ENCODE measurements around the gene GPBP1L1. TPM values are rescaled to one million over a fixed set of nuclear protein-coding genes. Genes with fewer than 3 reads are reported as not detected.
A peak's percentile ranks its signal among the peaks of the same experiment; 100 is the strongest.

The GPBP1L1 gene
- total RNA-seq, 1 donor from 2014 or later: 85.5 TPM

DNA sequence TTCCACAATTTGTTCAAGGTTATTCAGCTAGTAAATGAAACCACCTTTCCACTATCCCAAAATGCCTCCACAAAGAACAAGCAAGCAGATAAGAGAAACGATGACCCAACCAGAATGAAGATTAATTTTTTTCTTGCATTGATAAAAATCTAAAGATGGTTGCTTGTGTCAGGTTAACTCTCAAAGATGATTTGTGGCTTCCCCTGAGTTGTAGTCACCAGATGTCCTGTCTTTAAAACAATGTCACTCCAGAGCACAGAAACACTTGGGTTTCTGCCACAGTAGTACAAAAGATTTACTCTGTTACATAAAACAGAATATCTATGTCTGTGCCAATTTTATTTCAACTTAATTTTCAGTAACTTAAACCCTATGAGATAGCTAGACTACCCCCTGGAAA, 51.1 kb downstream of the GPBP1L1 start:
- no peaks in the 10 kb centered on the region for H3K9me3 Mint-ChIP-seq (ENCODE audit: low read depth)
- peaks cover 29% of the 10 kb centered on the region for H3K36me3 Mint-ChIP-seq (ENCODE audit: low read depth)
- no peaks in the 10 kb centered on the region for H3K4me1 Mint-ChIP-seq (ENCODE audit: low read depth)
- no peak for DNase-seq (ENCODE audit: low spot score)
- H3K4me3 Mint-ChIP-seq (ENCODE audit: unreplicated experiment): no peak overlapping the region
- no peak overlapping the region for H3K27ac Mint-ChIP-seq (ENCODE audit: unreplicated experiment)
- TF ChIP-seq, protein P1, sequence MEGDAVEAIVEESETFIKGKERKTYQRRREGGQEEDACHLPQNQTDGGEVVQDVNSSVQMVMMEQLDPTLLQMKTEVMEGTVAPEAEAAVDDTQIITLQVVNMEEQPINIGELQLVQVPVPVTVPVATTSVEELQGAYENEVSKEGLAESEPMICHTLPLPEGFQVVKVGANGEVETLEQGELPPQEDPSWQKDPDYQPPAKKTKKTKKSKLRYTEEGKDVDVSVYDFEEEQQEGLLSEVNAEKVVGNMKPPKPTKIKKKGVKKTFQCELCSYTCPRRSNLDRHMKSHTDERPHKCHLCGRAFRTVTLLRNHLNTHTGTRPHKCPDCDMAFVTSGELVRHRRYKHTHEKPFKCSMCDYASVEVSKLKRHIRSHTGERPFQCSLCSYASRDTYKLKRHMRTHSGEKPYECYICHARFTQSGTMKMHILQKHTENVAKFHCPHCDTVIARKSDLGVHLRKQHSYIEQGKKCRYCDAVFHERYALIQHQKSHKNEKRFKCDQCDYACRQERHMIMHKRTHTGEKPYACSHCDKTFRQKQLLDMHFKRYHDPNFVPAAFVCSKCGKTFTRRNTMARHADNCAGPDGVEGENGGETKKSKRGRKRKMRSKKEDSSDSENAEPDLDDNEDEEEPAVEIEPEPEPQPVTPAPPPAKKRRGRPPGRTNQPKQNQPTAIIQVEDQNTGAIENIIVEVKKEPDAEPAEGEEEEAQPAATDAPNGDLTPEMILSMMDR (IDR thresholded peaks at IDR 0.05): no peak
- H3K27me3 Mint-ChIP-seq (ENCODE audit: low read depth): no peaks in the 10 kb centered on the region

DNA sequence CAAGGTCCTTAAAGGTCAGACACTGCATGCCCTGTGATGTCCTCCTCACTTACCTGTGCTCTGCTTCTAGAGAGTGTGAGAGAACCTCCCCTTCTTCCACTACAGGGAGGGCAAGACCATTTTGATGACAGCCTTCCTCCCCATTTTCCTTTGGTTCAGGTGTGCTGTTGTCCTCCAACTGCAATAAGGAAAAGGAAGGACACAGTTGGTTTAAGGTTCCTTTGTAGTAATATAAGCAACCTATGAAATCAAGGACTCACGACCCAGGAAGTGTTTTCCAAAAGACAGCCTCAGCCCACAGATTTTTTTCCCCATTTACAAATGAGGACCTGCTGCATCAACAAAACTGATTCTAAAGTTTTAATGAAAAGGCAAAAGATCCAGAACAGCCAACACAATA, 55.9 kb downstream of the GPBP1L1 start:
- H3K9me3 Mint-ChIP-seq (ENCODE audit: low read depth): no peaks in the 10 kb centered on the region
- TF ChIP-seq, protein P1 (IDR thresholded peaks at IDR 0.05): no peak
- no peaks in the 10 kb centered on the region for H3K4me1 Mint-ChIP-seq (ENCODE audit: low read depth)
- H3K36me3 Mint-ChIP-seq (ENCODE audit: low read depth): peaks cover 37% of the 10 kb centered on the region
- no peak for DNase-seq (ENCODE audit: low spot score)
- no peak overlapping the region for H3K4me3 Mint-ChIP-seq (ENCODE audit: unreplicated experiment)
- no peak overlapping the region for H3K27ac Mint-ChIP-seq (ENCODE audit: unreplicated experiment)
- H3K27me3 Mint-ChIP-seq (ENCODE audit: low read depth): no peaks in the 10 kb centered on the region

DNA sequence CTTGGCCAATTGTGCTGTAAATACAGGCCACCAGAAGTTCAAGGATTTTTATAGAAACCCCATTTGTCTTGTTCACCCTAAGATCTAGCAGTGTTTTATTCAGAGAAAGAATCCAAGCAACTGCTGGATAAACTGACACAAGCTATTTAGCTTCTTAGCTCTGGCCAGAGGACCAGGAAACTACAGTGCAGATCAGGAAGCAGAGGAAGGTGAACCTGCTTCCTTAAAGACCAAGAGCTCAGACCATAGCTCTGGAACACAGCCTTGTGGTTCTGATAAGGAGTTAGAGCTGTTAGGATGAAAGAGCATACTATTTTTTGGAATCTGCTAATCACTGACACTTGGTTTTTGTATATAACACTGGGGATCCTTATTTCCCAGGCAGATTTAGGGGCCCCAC, 57.3 kb downstream of the GPBP1L1 start:
- TF ChIP-seq, protein P1 (IDR thresholded peaks at IDR 0.05): no peak
- Mint-ChIP-seq H3K9me3 (ENCODE audit: low read depth) (no peaks in the 10 kb centered on the region), H3K4me1 (ENCODE audit: low read depth) (no peaks in the 10 kb centered on the region), H3K4me3 (ENCODE audit: unreplicated experiment) (no peak overlapping the region), H3K27ac (ENCODE audit: unreplicated experiment) (no peak overlapping the region), H3K27me3 (ENCODE audit: low read depth) (no peaks in the 10 kb centered on the region), H3K36me3 (ENCODE audit: low read depth) (peaks cover 34% of the 10 kb centered on the region)
- DNase-seq (ENCODE audit: low spot score): no peak

DNA sequence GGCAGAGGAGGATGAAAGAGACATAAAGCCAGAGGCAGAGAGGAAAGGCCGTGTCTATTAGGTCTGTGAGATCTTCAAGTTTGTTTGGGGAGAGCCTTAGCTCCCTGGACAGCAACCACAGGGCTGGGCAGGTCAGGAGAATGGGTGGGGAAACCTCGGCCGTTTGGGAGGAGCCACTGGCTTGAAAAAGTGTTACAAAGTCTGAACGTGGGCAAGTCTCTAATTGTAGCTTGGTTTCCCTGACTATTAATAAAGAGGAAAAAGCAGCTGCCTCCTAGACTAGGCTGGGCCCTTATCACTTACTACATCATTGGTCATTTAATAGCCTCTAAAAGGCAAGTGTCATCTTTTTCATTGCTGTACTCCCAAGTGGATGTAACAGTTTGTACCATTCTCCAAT, 62.4 kb downstream of the GPBP1L1 start, which contains the start of gene CCDC17:
TSS of gene CCDC17 (minus strand) at position 83 of the 400 bp plus-strand sequence. CDS start 145 bp downstream, outside the sequence.
- peaks cover 15% of the 10 kb centered on the region for H3K36me3 Mint-ChIP-seq (ENCODE audit: low read depth)
- no peak for DNase-seq (ENCODE audit: low spot score)
- H3K27me3 Mint-ChIP-seq (ENCODE audit: low read depth): no peaks in the 10 kb centered on the region
- H3K4me3 Mint-ChIP-seq (ENCODE audit: unreplicated experiment): no peak within 1 kb of the TSS
- no peak within 1 kb of the TSS for H3K27ac Mint-ChIP-seq (ENCODE audit: unreplicated experiment)
- TF ChIP-seq, protein P1 (IDR thresholded peaks at IDR 0.05): no peak
- H3K4me1 Mint-ChIP-seq (ENCODE audit: low read depth): no peaks in the 10 kb centered on the region
- no peaks in the 10 kb centered on the region for H3K9me3 Mint-ChIP-seq (ENCODE audit: low read depth)

DNA sequence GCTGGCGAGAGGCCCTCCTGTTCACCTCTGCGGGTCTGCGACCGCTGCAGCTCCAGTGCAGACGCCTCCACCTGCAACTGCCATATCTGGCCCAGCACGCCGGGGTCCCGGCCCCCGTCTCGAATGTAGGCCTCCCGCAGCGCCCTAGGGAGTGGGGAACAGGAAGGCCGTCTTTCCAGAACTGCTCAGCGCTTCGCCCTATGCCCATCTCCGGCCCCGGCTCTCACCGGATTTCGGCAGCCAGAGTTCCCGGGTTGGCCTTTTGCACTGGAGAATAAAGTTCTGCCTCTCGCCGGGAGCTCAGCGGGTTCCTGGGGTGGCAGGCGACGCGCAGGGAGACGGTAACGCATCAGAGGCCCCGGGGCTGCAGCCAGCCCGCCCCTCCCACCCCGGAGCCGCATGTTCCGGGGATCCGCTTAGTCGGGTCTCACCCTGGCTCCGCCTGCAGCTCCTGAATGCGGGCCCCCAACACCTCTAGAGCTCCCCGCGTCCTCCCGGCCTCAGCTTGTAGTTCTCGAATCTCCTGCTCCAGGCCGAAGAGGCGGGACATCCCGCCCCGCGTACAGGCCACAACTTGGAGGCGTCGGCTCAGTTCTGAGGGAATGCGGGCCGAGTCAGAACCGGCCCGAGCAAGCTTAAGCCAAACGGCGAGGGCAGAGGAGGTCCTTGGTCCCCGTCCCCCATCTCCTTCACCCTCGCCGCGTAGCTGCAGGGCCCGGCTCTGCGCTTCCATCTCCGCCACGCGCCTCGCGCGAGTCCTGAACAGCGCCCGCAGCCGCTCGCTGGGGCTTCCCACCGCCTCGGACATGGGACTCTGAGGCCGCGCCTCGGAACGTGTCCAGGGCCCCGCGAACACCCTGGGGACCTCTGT, 63.6 kb downstream of the GPBP1L1 start:
- Mint-ChIP-seq H3K9me3 (ENCODE audit: low read depth) (no peaks in the 10 kb centered on the region), H3K4me3 (ENCODE audit: unreplicated experiment) (no peak overlapping the region), H3K36me3 (ENCODE audit: low read depth) (peaks cover 13% of the 10 kb centered on the region), H3K4me1 (ENCODE audit: low read depth) (no peaks in the 10 kb centered on the region), H3K27ac (ENCODE audit: unreplicated experiment) (no peak overlapping the region), H3K27me3 (ENCODE audit: low read depth) (no peaks in the 10 kb centered on the region)
- peak; percentile 92 for DNase-seq (ENCODE audit: low spot score)
- TF ChIP-seq, protein P1 (IDR thresholded peaks at IDR 0.05): no peak
